HEK293T (cell line): ENCODE measurements around the gene PRSS50.

ENCODE experiments used
- FOXA1 ChIP-seq: fragments of 450-650 bp; IDR thresholded peaks from 2 replicates; pipeline ENCODE4 v1.6.1; 2016; ENCODE audit warnings: mild to moderate bottlenecking
- FOXK2 ChIP-seq: fragments of 450-650 bp; IDR thresholded peaks from 2 replicates; pipeline ENCODE4 v1.6.1; 2016; ENCODE audit warnings: mild to moderate bottlenecking
- L3MBTL2 ChIP-seq: fragments of 450-650 bp; conservative IDR thresholded peaks from 2 replicates; pipeline ENCODE4 v1.6.1; 2016; ENCODE audit warnings: mild to moderate bottlenecking
- LEF1 ChIP-seq: fragments of 450-650 bp; IDR thresholded peaks from 2 replicates; pipeline ENCODE4 v1.6.1; 2017; ENCODE audit warnings: mild to moderate bottlenecking, borderline replicate concordance
- SP1 ChIP-seq: fragments of 450-650 bp; IDR thresholded peaks from 2 replicates; pipeline ENCODE4 v1.6.1; 2017
- SUZ12 ChIP-seq: fragments of 450-650 bp; IDR thresholded peaks from 2 replicates; pipeline ENCODE4 v1.6.1; 2016; ENCODE audit warnings: mild to moderate bottlenecking

DNA sequence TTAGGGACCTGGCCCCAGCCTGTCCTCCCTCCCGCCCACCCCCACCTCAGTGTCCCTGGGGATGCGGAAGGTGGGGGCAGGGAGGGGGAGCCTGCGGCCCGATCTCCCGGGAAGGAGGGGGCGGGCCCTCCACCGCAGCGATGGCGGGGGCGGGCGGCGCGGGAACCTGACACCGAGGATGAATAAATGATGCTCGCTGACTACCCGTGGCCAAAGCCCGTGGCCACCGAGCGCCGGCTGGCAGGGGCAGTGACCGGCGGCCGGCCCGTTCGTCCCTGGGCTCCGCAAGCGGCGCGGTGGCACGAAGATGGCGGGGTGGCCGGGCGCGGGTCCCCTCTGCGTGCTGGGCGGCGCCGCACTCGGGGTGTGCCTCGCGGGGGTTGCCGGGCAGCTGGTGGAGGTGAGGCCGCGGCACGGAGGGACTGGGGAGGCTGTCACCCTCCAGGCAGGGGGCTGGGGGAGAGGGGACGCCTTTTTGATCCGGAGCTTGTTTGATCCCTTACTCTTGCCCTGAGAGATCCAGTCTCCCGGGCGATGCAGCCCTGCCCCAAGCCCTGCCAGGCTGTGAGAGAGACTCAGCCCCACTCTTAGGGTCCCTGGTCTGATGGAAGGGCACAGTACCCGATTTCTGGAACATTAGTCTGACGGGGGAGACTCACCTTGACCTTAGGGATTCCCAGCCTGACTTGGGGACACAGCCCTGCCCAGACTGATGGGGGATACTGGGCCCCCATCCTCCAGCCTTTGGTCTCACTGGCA lies 16.3 kb downstream of the PRSS50 start, which contains the start of gene TMIE:
- TF ChIP-seq L3MBTL2 (no peak), FOXK2 (no peak), SP1 (no peak), SUZ12 (no peak), FOXA1 (no peak), LEF1 (no peak)
